Lung (tissue), 16 donors: ENCODE measurements around the gene GPX7. TPM values are rescaled to one million over a fixed set of nuclear protein-coding genes. Genes with fewer than 3 reads are reported as not detected.

Source experiments
- ATAC-seq: fragments of 200-7000 bp; cut with Tn5 transposase; one replicate; pipeline ENCODE4 v1.9.1; 2020; ENCODE audit warnings: moderate number of reproducible peaks; ENCODE audit not compliant: insufficient read depth, low FRiP score
- DNase-seq, 3 donors: peaks; one replicate each; pipeline ENCODE4 v3.0.0-alpha.2; 2013 to 2017
- H3K27ac ChIP-seq, 2 donors: one replicate each; pipeline ENCODE4 v1.5.1; 2013; ENCODE audit warnings: mild to moderate bottlenecking in 2 of 2, moderate library complexity in 2 of 2, control low read depth in 1 of 2, inconsistent platforms in 1 of 2, low read depth in 1 of 2, low read length in 1 of 2
- H3K27me3 ChIP-seq, 3 donors: one replicate each; pipeline ENCODE4 v1.5.1; 2013; ENCODE audit warnings: low read length in 2 of 3; ENCODE audit not compliant: control insufficient read depth in 3 of 3, insufficient read depth in 3 of 3
- H3K36me3 ChIP-seq, 4 donors: one replicate each; pipeline ENCODE4 v1.5.1; 2013; ENCODE audit warnings: low read length in 4 of 4, mild to moderate bottlenecking in 1 of 4, moderate library complexity in 1 of 4; ENCODE audit not compliant: control insufficient read depth in 4 of 4, insufficient read depth in 4 of 4
- H3K4me1 ChIP-seq, 5 donors: one replicate each; pipeline ENCODE4 v1.5.1; 2013; ENCODE audit warnings: low read length in 5 of 5, mild to moderate bottlenecking in 2 of 5, moderate library complexity in 1 of 5; ENCODE audit not compliant: control insufficient read depth in 5 of 5, insufficient read depth in 5 of 5
- H3K4me3 ChIP-seq: one replicate; pipeline ENCODE4 v1.5.1; 2013; ENCODE audit warnings: mild to moderate bottlenecking, control low read depth, moderate library complexity
- H3K9ac ChIP-seq, 2 donors: one replicate each; pipeline ENCODE4 v1.5.1; 2013; ENCODE audit warnings: low read length in 2 of 2, control low read depth in 1 of 2; ENCODE audit not compliant: insufficient read depth in 1 of 2
- H3K9me3 ChIP-seq, 4 donors: one replicate each; pipeline ENCODE4 v1.5.1; 2013; ENCODE audit warnings: low read length in 3 of 4, mild to moderate bottlenecking in 1 of 4, moderate library complexity in 1 of 4; ENCODE audit not compliant: control insufficient read depth in 4 of 4, insufficient read depth in 3 of 4
- WGBS, 2 donors: extraction: QIAGEN DNeasy Blood & Tissue Kit; methylation state at CpG; one replicate each; pipeline ENCODE4 v1.1.7; 2013; 5-methylcytosine and 5-hydroxymethylcytosine counted together
- long read RNA-seq, 5 donors: transcript quantifications; one replicate each; lab custom pipeline, GENCODE V29; 2026
- polyA plus RNA-seq, 2 donors: library from polyadenylated mRNA; stranded (reverse); fragments of 200-250 nt; gene quantifications; one replicate each; pipeline ENCODE4 v1.2.1, GENCODE V29; 2013
- total RNA-seq, 2 donors: library from RNA; depleted of rRNA in 1 of 2; stranded (reverse); fragments of >200 nt in 1 of 2; gene quantifications; one replicate each; pipeline ENCODE4 v1.2.1, GENCODE V29; 2014 to 2021
- TF ChIP-seq, protein P1 (sequence below): IDR thresholded peaks from 2 replicates; pipeline ENCODE4 v1.5.1; 2012; ENCODE audit warnings: mild to moderate bottlenecking; ENCODE audit errors: control extremely low read depth, extremely low read depth
- donor health status: control.
- donor health status: control.
- donor health status: Bipolar disorder and iron deficiency.
- donor health status: healthy.
- donor health status: DM: yes; HTN: yes; CAD: no.

The GPX7 gene
- total RNA-seq (10 to 100 TPM in 1 of 2 donors, 1 to 10 TPM in 1; 7.3 to 61.4 TPM), polyA plus RNA-seq (10 to 100 TPM; 11.5 to 12.7 TPM)
- long read RNA-seq, donor 1, transcript GPX7-201 (3 exons, 1,228 nt) = major isoform, 49 of 50 reads
- long read RNA-seq, donor 1, partial matches to known transcripts = 0 of 50 reads
- long read RNA-seq, donor 1, other reads (novel, unspliced or antisense) = 0 of 50 reads
- long read RNA-seq, donor 2, transcript GPX7-201 (3 exons, 1,228 nt) = major isoform, 24 of 26 reads
- long read RNA-seq, donor 2, partial matches to known transcripts = 0 of 26 reads
- long read RNA-seq, donor 2, other reads (novel, unspliced or antisense) = 0 of 26 reads
- long read RNA-seq, donor 3, transcript GPX7-201 (3 exons, 1,228 nt) = major isoform, 25 of 40 reads
- long read RNA-seq, donor 3, partial matches to known transcripts = 13 of 40 reads
- long read RNA-seq, donor 3, other reads (novel, unspliced or antisense) = 0 of 40 reads
- long read RNA-seq, donor 4, transcript GPX7-201 (3 exons, 1,228 nt) = major isoform, 26 of 28 reads
- long read RNA-seq, donor 4, partial matches to known transcripts = 0 of 28 reads
- long read RNA-seq, donor 4, other reads (novel, unspliced or antisense) = 0 of 28 reads
- long read RNA-seq, donor 5, transcript GPX7-201 (3 exons, 1,228 nt) = major isoform, 69 of 71 reads
- long read RNA-seq, donor 5, partial matches to known transcripts = 0 of 71 reads
- long read RNA-seq, donor 5, other reads (novel, unspliced or antisense) = 0 of 71 reads

DNA sequence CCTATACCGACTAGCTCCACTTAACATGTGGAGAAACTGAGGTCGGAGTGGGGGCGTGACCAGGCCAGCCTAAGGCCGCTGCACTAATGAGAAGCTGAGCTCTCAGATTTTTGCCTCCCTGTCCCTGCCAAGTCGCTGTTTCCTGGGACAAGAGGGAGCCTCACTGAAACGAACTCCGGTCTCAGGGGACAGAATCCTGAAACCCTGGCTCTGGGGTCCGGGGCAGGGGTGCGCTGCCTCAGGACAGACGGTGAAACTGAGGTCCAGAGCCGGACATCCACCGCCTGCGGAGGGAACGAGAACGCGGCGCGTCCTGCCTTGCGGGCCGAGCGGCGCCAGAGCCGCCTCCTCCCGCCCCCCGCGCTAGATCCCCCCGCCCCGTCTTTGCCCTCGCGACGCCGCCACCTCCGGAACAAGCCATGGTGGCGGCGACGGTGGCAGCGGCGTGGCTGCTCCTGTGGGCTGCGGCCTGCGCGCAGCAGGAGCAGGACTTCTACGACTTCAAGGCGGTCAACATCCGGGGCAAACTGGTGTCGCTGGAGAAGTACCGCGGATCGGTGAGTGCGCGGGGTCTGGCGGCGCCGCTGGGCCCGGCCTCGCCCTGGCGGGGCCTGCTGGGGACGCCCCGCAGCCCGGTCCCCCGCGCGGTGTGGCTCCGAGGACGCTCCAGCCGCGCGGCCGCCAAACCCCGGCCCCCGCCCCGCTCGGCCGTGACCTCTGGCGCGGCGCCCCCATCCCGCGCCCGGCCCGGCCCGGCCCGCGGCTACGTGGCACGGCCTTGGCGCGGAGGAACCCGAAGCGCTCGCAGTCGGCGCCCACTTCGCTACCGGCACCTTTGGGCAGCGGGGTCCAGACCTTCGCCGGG lies at the start of gene GPX7:
TSS of gene GPX7 (plus strand) at position 381 of the 865 bp plus-strand sequence. CDS start at position 420, 39 bp downstream.
- Histone ChIP-seq H3K9ac (peak within 1 kb of the TSS; percentile 79 to 88), H3K27me3 (no peaks in the 10 kb centered on the region), H3K27ac (peak within 1 kb of the TSS; percentile 86 to 91), H3K4me3 (peak within 1 kb of the TSS; percentile 69), H3K4me1 (peaks cover 0 to 30% (median 13%) of the 10 kb centered on the region in 5 donors), H3K36me3 (peaks cover 0 to 13% (median 8%) of the 10 kb centered on the region in 4 donors), H3K9me3 (no peaks in the 10 kb centered on the region)
- 1 to 2% methylated on average over 81 to 97 of the region's 97 CpGs for WGBS, 2 donors
- TF ChIP-seq, protein P1, sequence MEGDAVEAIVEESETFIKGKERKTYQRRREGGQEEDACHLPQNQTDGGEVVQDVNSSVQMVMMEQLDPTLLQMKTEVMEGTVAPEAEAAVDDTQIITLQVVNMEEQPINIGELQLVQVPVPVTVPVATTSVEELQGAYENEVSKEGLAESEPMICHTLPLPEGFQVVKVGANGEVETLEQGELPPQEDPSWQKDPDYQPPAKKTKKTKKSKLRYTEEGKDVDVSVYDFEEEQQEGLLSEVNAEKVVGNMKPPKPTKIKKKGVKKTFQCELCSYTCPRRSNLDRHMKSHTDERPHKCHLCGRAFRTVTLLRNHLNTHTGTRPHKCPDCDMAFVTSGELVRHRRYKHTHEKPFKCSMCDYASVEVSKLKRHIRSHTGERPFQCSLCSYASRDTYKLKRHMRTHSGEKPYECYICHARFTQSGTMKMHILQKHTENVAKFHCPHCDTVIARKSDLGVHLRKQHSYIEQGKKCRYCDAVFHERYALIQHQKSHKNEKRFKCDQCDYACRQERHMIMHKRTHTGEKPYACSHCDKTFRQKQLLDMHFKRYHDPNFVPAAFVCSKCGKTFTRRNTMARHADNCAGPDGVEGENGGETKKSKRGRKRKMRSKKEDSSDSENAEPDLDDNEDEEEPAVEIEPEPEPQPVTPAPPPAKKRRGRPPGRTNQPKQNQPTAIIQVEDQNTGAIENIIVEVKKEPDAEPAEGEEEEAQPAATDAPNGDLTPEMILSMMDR = no peak
- DNase-seq (peak; percentile 62 to 75 (median 65)), ATAC-seq (peak; percentile 42)

DNA sequence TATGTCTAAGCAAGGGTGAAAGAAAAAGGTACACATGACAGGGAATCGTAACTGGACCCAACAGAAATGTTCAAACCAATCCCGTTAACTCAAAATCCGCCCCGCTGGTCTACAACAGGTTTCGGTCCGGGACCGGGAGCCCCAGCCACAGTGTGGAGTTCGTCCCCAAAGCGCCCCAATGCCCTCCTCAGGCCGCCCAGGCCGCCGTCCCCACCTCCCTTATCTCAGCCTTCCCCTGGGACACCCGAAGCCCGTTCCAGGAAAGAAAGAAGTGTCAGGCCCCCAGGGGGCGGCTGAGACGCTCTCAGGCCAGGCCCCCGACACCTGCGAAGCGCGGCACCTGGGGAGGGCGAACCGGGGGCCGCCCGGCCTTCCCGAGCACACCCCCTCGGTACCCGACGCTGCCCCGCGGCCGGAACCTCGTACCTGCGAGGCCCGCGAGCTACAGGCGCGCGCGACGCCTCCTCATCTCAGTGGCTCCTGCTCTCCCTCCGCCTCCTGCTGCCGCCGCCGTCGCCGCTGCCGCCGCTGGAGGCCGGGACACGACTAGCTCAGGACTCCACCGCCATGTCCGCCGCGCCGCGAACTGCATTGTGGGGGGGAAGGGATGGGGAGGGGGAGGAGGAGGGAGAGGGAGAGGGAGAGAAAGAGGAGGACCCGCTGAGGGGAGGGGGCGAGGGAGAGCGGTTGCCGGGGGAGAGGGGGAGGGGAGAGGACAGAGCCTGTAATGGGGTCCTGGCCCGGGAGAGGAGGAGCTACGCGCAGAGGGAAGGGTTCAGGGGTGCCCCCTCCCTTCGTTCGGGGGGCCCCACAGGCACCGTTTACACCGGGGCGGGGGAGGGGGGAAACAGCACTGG lies 49.4 kb upstream of the GPX7 start, which contains the start of gene TUT4:
TSS of gene TUT4 (minus strand) at position 588 of the 857 bp plus-strand sequence. CDS start 26,812 bp downstream, outside the sequence.
- Histone ChIP-seq H3K4me1 (peaks cover 0 to 31% (median 9%) of the 10 kb centered on the region in 5 donors), H3K27me3 (no peaks in the 10 kb centered on the region), H3K4me3 (peak within 1 kb of the TSS; percentile 69), H3K36me3 (no peaks in the 10 kb centered on the region), H3K27ac (peak within 1 kb of the TSS; percentile 88 to 91), H3K9ac (peak within 1 kb of the TSS; percentile 90 to 93), H3K9me3 (no peaks in the 10 kb centered on the region)
- ATAC-seq (peak; percentile 77), DNase-seq (peak; percentile 97 to 98 (median 98))
- 0 to 1% methylated on average over 54 to 68 of the region's 68 CpGs for WGBS, 2 donors
- TF ChIP-seq, protein P1 = no peak
